DND-41 (cell line): ENCODE results near the gene GPHN.

Experiments
- ATAC-seq: fragments of 200-7000 bp; cut with Tn5 transposase; 3 replicates; pipeline ENCODE4 v1.9.1; 2021; ENCODE audit warnings: low read depth; ENCODE audit not compliant: insufficient read depth
- DNase-seq: peaks from one replicate; pipeline ENCODE4 v3.0.0-alpha.2; 2020
- H2AFZ ChIP-seq: 2 replicates; pipeline ENCODE4 v1.6.0; 2012; ENCODE audit warnings: low read depth, low read length
- H3K27ac ChIP-seq: 2 replicates; pipeline ENCODE4 v1.5.1; 2012; ENCODE audit warnings: low read length, inconsistent platforms
- H3K27me3 ChIP-seq: fragments of 200-600 bp; sonication (generic); 2 replicates; pipeline ENCODE4 v1.6.0; 2012; ENCODE audit warnings: low read length, mild to moderate bottlenecking, inconsistent platforms; ENCODE audit not compliant: insufficient read depth, poor library complexity
- H3K36me3 ChIP-seq: 2 replicates; pipeline ENCODE4 v1.5.1; 2012; ENCODE audit warnings: low read length, inconsistent platforms; ENCODE audit not compliant: insufficient read depth
- H3K4me1 ChIP-seq: 2 replicates; pipeline ENCODE4 v1.5.1; 2012; ENCODE audit warnings: mild to moderate bottlenecking, low read length; ENCODE audit not compliant: insufficient read depth
- H3K4me2 ChIP-seq: 2 replicates; pipeline ENCODE4 v1.6.0; 2012; ENCODE audit warnings: mild to moderate bottlenecking, moderate library complexity, low read length, inconsistent platforms; ENCODE audit not compliant: insufficient read depth
- H3K4me3 ChIP-seq, 2 experiments: fragments of 200-600 bp in 1 of 2; shearing (Covaris generic) in 1 of 2; 2 replicates each; pipeline ENCODE4 v1.5.1; 2012 to 2016; ENCODE audit warnings: inconsistent platforms in 2 of 2, low read length in 2 of 2, mild to moderate bottlenecking in 2 of 2, low read depth in 1 of 2, moderate library complexity in 1 of 2
- H3K79me2 ChIP-seq: 2 replicates; pipeline ENCODE4 v1.6.0; 2012; ENCODE audit warnings: low read length, inconsistent platforms; ENCODE audit not compliant: insufficient read depth
- H3K9ac ChIP-seq: 2 replicates; pipeline ENCODE4 v1.6.0; 2012; ENCODE audit warnings: low read depth, mild to moderate bottlenecking, inconsistent platforms, low read length, moderate library complexity
- H3K9me3 ChIP-seq: 2 replicates; pipeline ENCODE4 v1.5.1; 2012; ENCODE audit warnings: low read length, moderate library complexity, mild to moderate bottlenecking, inconsistent platforms; ENCODE audit not compliant: insufficient read depth, severe bottlenecking
- H4K20me1 ChIP-seq: 2 replicates; pipeline ENCODE4 v1.6.0; 2012; ENCODE audit warnings: low read length; ENCODE audit not compliant: insufficient read depth
- CTCF ChIP-seq: IDR thresholded peaks from 2 replicates; pipeline ENCODE4 v1.5.1; 2012; ENCODE audit warnings: borderline replicate concordance, low read length, moderate library complexity, mild to moderate bottlenecking; ENCODE audit not compliant: poor library complexity, severe bottlenecking; ENCODE audit errors: extremely low read depth
- EZH2 ChIP-seq: IDR thresholded peaks from 3 replicates; pipeline ENCODE4 v1.6.1; 2012; ENCODE audit warnings: borderline replicate concordance, low read depth, mild to moderate bottlenecking, moderate library complexity, low read length, inconsistent platforms; ENCODE audit not compliant: severe bottlenecking

The GPHN gene

GRCh38 chr14:66629499-66629898, 121.6 kb downstream of the GPHN start:
- Histone ChIP-seq H2AFZ (no peak overlapping the region), H3K36me3 (no peaks in the 10 kb centered on the region; the same call in 1 of the 2 replicates), H3K4me1 (no peaks in the 10 kb centered on the region), H3K79me2 (peaks cover 20% of the 10 kb centered on the region), H4K20me1 (peaks cover 9% of the 10 kb centered on the region; the same call in 1 of the 2 replicates), H3K27ac (no peak overlapping the region), H3K4me3 (no peak overlapping the region), H3K4me2 (no peak overlapping the region), H3K27me3 (no peaks in the 10 kb centered on the region), H3K9me3 (no peaks in the 10 kb centered on the region), H3K9ac (no peak overlapping the region)
- ATAC-seq (no peak), DNase-seq (no peak)
- TF ChIP-seq CTCF (no peak), EZH2 (no peak)

- Histone ChIP-seq H3K9ac (no peak overlapping the region), H2AFZ (no peak overlapping the region), H3K4me3 (no peak overlapping the region), H3K9me3 (no peaks in the 10 kb centered on the region), H4K20me1 (0 out of 2 replicates have a peak, but pooled peaks cover 4% of the 10 kb centered on the region), H3K36me3 (no peaks in the 10 kb centered on the region; the same call in 1 of the 2 replicates), H3K4me2 (no peak overlapping the region), H3K4me1 (no peaks in the 10 kb centered on the region), H3K27ac (no peak overlapping the region), H3K27me3 (no peaks in the 10 kb centered on the region), H3K79me2 (peaks cover 15% of the 10 kb centered on the region)
- no peak for ATAC-seq
- TF ChIP-seq EZH2 (no peak), CTCF (no peak)
- no peak for DNase-seq
These were observed 126.9 kb downstream of the GPHN start for GRCh38 chr14:66634876-66635275.

GRCh38 chr14:66635435-66635834, 127.5 kb downstream of the GPHN start:
- DNase-seq: no peak
- Histone ChIP-seq H3K4me3 (no peak overlapping the region), H3K27me3 (no peaks in the 10 kb centered on the region), H3K4me1 (no peaks in the 10 kb centered on the region), H3K79me2 (peaks cover 15% of the 10 kb centered on the region), H4K20me1 (0 out of 2 replicates have a peak, but pooled peaks cover 4% of the 10 kb centered on the region), H2AFZ (no peak overlapping the region), H3K9ac (no peak overlapping the region), H3K4me2 (no peak overlapping the region), H3K27ac (no peak overlapping the region), H3K9me3 (no peaks in the 10 kb centered on the region), H3K36me3 (no peaks in the 10 kb centered on the region; the same call in 1 of the 2 replicates)
- no peak for ATAC-seq
- TF ChIP-seq CTCF (no peak), EZH2 (no peak)

- no peak for TF ChIP-seq CTCF
- TF ChIP-seq EZH2: no peak
- Histone ChIP-seq H3K36me3 (no peaks in the 10 kb centered on the region; the same call in 1 of the 2 replicates), H3K4me3 (no peak overlapping the region), H3K4me2 (no peak overlapping the region), H3K4me1 (no peaks in the 10 kb centered on the region), H3K9me3 (no peaks in the 10 kb centered on the region), H3K9ac (no peak overlapping the region), H3K27me3 (no peaks in the 10 kb centered on the region), H3K27ac (no peak overlapping the region), H4K20me1 (0 out of 2 replicates have a peak, but pooled peaks cover 4% of the 10 kb centered on the region), H3K79me2 (peaks cover 15% of the 10 kb centered on the region), H2AFZ (no peak overlapping the region)
- ATAC-seq (no peak), DNase-seq (no peak)
These were observed 128.3 kb downstream of the GPHN start for GRCh38 chr14:66636240-66636639.
